CD4-positive, alpha-beta T cell (primary cell): ENCODE results near the gene LRRC25. TPM values are rescaled to one million over a fixed set of nuclear protein-coding genes. Genes with fewer than 3 reads are reported as not detected.
"Not testable (repeated sequence)": the region's sequence is repeated elsewhere in the genome, so short reads cannot be mapped to it uniquely, and the experiment has no call there.

Source experiments
- ATAC-seq: fragments of 200-7000 bp; cut with Tn5 transposase; one replicate; pipeline ENCODE4 v1.10.0; 2022; ENCODE audit warnings: mild to moderate bottlenecking; ENCODE audit not compliant: poor library complexity
- CTCF ChIA-PET: fragments of 350-600 bp; sonication (Branson Sonifier 250); formaldehyde crosslinking; loops from one replicate; lab custom pipeline; 2021; ENCODE audit warnings: antibody characterized with exemption, inconsistent platforms; lab: Charles Lee
- POLR2A ChIA-PET: fragments of 350-600 bp; sonication (Branson Sonifier 250); formaldehyde crosslinking; loops from one replicate; lab custom pipeline; 2021; ENCODE audit warnings: antibody characterized with exemption, inconsistent platforms; lab: Charles Lee
- DNase-seq, 14 experiments: peaks; one replicate each; pipeline ENCODE4 v3.0.0-alpha.2; 2013 to 2020; ENCODE audit warnings: mixed read lengths in 2 of 14
- H3K27ac ChIP-seq, 2 donors: one replicate each; pipeline versions ENCODE4 v1.5.1 to v1.7.0; 2013; ENCODE audit warnings: low read length in 2 of 2, low read depth in 1 of 2, mild to moderate bottlenecking in 1 of 2
- H3K27me3 ChIP-seq, 2 experiments: 1 replicate in 1 of 2; 2 replicates in 1 of 2; pipeline versions ENCODE4 v1.6.1 to v1.7.0; 2013; ENCODE audit warnings: low read length in 2 of 2, control low read depth in 1 of 2, mild to moderate bottlenecking in 1 of 2, moderate library complexity in 1 of 2; ENCODE audit not compliant: insufficient read depth in 2 of 2, control insufficient read depth in 1 of 2
- H3K36me3 ChIP-seq: one replicate; pipeline ENCODE4 v1.6.1; 2013; ENCODE audit warnings: low read length, control low read depth; ENCODE audit not compliant: insufficient read depth
- H3K4me1 ChIP-seq: one replicate; pipeline ENCODE4 v1.6.1; 2013; ENCODE audit warnings: low read length, control low read depth; ENCODE audit not compliant: insufficient read depth
- H3K4me3 ChIP-seq: one replicate; pipeline ENCODE4 v1.5.1; 2013; ENCODE audit warnings: mild to moderate bottlenecking, low read length, moderate library complexity
- H3K9me3 ChIP-seq, 2 experiments: 1 replicate in 1 of 2; 2 replicates in 1 of 2; pipeline versions ENCODE4 v1.6.1 to v1.7.0; 2013; ENCODE audit warnings: low read length in 2 of 2, mild to moderate bottlenecking in 2 of 2, control low read depth in 1 of 2, moderate library complexity in 1 of 2; ENCODE audit not compliant: control insufficient read depth in 1 of 2, insufficient read depth in 1 of 2
- H3K27ac Mint-ChIP-seq: one replicate; pipeline ENCODE4 v1.8.0; 2020; ENCODE audit warnings: mixed read lengths
- H3K27me3 Mint-ChIP-seq: one replicate; pipeline ENCODE4 v1.8.0; 2021; ENCODE audit warnings: mixed read lengths
- H3K36me3 Mint-ChIP-seq: one replicate; pipeline ENCODE4 v1.8.0; 2021; ENCODE audit warnings: low read depth, mixed read lengths
- H3K4me1 Mint-ChIP-seq: one replicate; pipeline ENCODE4 v1.8.0; 2021; ENCODE audit warnings: low read depth, mixed read lengths
- H3K4me3 Mint-ChIP-seq: one replicate; pipeline ENCODE4 v1.8.0; 2020; ENCODE audit warnings: mild to moderate bottlenecking, mixed read lengths
- H3K9me3 Mint-ChIP-seq: one replicate; pipeline ENCODE4 v1.8.0; 2020; ENCODE audit warnings: mixed read lengths
- intact Hi-C, 2 experiments: fragments of 100-400 bp; cut with DNase I in 1 of 2; cut with micrococcal nuclease in 1 of 2; formaldehyde crosslinking; loops; one replicate each; pipeline versions ENCODE4 v1.15.1 to v1.9.0; 2023 to 2025; cut with DNase I, micrococcal nuclease
- total RNA-seq, 174 experiments: library from RNA in 2 of 174; stranded (reverse) in 2 of 174; gene quantifications; one replicate each; pipeline ENCODE4 v1.2.3 and lab custom pipeline; 2021 to 2026
- TF ChIP-seq, protein P1 (sequence below): fragments of 200-600 bp; IDR thresholded peaks from one replicate; pipeline ENCODE4 v1.8.0; 2022; ENCODE audit warnings: antibody characterized with exemption, mild to moderate bottlenecking

The LRRC25 gene
- total RNA-seq, 2 experiments from 2014 or later, result 0.82 to 0.92 TPM

DNA sequence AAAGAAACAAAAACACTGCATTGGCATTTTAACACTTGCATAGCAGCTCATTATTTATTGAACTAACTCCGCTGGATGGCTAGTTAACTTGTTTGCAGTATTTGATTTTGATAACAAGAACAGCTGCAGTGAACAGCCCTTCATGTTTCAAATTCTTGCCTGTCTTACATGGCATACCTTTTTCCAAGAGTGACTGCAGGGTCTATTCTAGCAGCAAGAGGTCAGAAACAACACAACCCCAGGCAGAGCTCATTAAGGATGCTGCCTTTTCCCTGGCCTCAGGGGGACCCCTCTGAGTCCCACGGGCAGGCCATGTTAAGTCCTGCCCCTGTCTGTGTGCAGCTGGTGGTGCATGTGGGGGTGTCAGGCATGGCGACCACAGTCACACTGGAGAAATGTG is 40.4 kb downstream of the LRRC25 start:
- H3K9me3 ChIP-seq, result no peaks in the 10 kb centered on the region
- peaks cover 38% of the 10 kb centered on the region for H3K36me3 ChIP-seq
- no peak for DNase-seq
- POLR2A ChIA-PET, result no interaction called here
- H3K27ac ChIP-seq, result no peak overlapping the region
- TF ChIP-seq, protein P1, sequence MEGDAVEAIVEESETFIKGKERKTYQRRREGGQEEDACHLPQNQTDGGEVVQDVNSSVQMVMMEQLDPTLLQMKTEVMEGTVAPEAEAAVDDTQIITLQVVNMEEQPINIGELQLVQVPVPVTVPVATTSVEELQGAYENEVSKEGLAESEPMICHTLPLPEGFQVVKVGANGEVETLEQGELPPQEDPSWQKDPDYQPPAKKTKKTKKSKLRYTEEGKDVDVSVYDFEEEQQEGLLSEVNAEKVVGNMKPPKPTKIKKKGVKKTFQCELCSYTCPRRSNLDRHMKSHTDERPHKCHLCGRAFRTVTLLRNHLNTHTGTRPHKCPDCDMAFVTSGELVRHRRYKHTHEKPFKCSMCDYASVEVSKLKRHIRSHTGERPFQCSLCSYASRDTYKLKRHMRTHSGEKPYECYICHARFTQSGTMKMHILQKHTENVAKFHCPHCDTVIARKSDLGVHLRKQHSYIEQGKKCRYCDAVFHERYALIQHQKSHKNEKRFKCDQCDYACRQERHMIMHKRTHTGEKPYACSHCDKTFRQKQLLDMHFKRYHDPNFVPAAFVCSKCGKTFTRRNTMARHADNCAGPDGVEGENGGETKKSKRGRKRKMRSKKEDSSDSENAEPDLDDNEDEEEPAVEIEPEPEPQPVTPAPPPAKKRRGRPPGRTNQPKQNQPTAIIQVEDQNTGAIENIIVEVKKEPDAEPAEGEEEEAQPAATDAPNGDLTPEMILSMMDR, result no peak
- peaks cover 66% of the 10 kb centered on the region for H3K36me3 Mint-ChIP-seq
- H3K9me3 Mint-ChIP-seq, result no peaks in the 10 kb centered on the region
- no peaks in the 10 kb centered on the region for H3K27me3 ChIP-seq
- intact Hi-C loops, result no loop called here
- CTCF ChIA-PET, result interaction anchor here (0.8 kb wide), 1 partner anchor 31 kb away, joined by 3 read pairs; no protein-coding TSS in a partner anchor
- no peaks in the 10 kb centered on the region for H3K27me3 Mint-ChIP-seq
- no peaks in the 10 kb centered on the region for H3K4me1 ChIP-seq
- no peaks in the 10 kb centered on the region for H3K4me1 Mint-ChIP-seq
- ATAC-seq, result no peak
- H3K4me3 ChIP-seq, result no peak overlapping the region
- H3K27ac Mint-ChIP-seq, result no peak overlapping the region
- H3K4me3 Mint-ChIP-seq, result no peak overlapping the region

DNA sequence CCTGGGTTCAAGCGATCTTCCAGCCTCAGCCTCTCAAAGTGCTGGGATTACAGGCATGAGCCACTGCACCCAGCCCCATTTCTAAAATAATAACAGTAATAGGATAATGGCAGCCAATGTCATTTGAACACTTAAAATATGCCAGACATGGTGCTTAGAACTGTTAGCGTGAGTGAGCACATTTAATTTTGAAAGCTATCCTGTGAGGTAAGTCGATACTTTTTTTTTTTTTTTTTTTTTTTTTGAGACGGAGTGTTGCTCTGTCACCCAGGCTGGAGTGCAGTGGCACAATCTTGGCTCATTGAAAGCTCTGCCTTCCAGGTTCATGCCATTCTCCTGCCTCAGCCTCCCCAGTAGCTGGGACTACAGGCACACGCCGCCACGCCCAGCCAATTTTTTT is 42.7 kb downstream of the LRRC25 start:
- POLR2A ChIA-PET, ATAC-seq: not testable (repeated sequence)
- H3K36me3 ChIP-seq, result peaks cover 24% of the 10 kb centered on the region

DNA sequence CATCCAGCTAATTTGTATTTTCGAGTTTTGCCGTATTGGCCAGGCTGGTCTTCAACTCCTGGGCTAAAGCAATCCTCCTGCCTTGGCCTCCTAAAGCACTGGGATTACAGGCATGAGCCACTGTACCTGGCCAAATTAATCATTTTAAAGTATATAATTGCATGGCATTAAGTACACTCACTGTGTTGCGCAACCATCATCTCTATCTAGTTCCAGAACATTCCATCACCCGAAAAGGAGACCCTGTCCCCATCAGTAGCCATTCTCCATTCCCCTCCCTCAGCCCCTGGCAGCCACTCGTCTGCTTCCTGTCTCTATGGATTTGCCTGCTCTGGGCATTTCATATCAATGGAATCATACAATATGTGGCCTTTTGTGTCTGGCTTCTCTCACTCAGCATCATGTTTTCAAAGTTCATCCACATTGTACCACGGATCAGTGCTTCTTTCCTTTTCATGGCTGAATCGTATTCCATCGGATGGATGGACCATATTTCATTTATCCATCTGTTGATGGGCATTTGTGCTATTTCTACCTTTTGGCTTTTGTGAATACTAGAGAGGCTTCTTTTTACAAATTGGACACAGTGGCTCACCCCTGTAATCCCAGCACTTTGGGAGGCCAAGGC is 43.9 kb downstream of the LRRC25 start:
- ChIA-PET CTCF (no interaction called here), POLR2A (no interaction called here)
- Histone ChIP-seq H3K36me3 (peaks cover 22% of the 10 kb centered on the region), H3K4me1 (no peaks in the 10 kb centered on the region), H3K27ac (no peak overlapping the region), H3K27me3 (no peaks in the 10 kb centered on the region), H3K9me3 (no peaks in the 10 kb centered on the region), H3K4me3 (no peak overlapping the region)
- Mint-ChIP-seq H3K4me3 (no peak overlapping the region), H3K36me3 (peaks cover 59% of the 10 kb centered on the region), H3K27me3 (no peaks in the 10 kb centered on the region), H3K27ac (no peak overlapping the region), H3K4me1 (no peaks in the 10 kb centered on the region), H3K9me3 (no peaks in the 10 kb centered on the region)
- DNase-seq, result no peak
- TF ChIP-seq, protein P1, result no peak
- intact Hi-C loops, result no loop called here
- ATAC-seq, result no peak

More for the DNA sequence above, 42.7 kb downstream of the LRRC25 start:
- CTCF ChIA-PET, result interaction anchor here (0.6 kb wide), 2 partner anchors 38 to 146 kb away, joined by 3 read pairs; no protein-coding TSS in a partner anchor
- H3K9me3 Mint-ChIP-seq, intact Hi-C loops, H3K27ac ChIP-seq, H3K4me3 ChIP-seq, H3K27me3 Mint-ChIP-seq, H3K4me1 Mint-ChIP-seq, H3K9me3 ChIP-seq, H3K27ac Mint-ChIP-seq, H3K4me1 ChIP-seq, H3K27me3 ChIP-seq, DNase-seq, H3K4me3 Mint-ChIP-seq: not testable (repeated sequence)
- peaks cover 62% of the 10 kb centered on the region for H3K36me3 Mint-ChIP-seq

DNA sequence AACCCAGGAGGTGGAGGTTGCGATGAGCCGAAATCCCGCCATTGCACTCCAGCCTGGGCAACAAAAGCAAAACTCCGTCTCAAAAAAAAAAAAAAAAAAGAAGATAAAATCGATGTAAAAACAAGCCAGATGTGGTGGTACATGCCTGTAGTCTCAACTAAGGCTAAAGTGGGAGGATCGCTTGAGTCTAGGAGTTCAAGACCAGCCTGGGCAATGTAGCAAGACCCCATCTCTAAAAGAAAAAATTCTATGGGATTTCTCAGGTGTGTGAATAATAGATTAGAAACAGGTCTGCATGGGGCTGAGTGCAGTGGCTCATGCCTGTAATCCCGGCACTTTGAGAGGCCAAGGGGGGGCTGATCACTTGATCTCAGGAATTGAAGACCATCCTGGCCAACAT is 45.9 kb downstream of the LRRC25 start:
- no peak for ATAC-seq
- no peaks in the 10 kb centered on the region for H3K27me3 ChIP-seq
- intact Hi-C loops, result no loop called here
- CTCF ChIA-PET, result no interaction called here
- H3K9me3 Mint-ChIP-seq, result no peaks in the 10 kb centered on the region
- TF ChIP-seq, protein P1, result no peak
- H3K4me3 Mint-ChIP-seq, result no peak overlapping the region
- H3K27me3 Mint-ChIP-seq, result no peaks in the 10 kb centered on the region
- H3K27ac ChIP-seq, result no peak overlapping the region
- H3K36me3 ChIP-seq, result peaks cover 11% of the 10 kb centered on the region
- POLR2A ChIA-PET, result no interaction called here
- H3K4me1 Mint-ChIP-seq, result peaks cover under 1% of the 10 kb centered on the region
- peaks cover 52% of the 10 kb centered on the region for H3K36me3 Mint-ChIP-seq
- H3K4me3 ChIP-seq, result no peak overlapping the region
- no peaks in the 10 kb centered on the region for H3K9me3 ChIP-seq
- no peak for DNase-seq
- H3K27ac Mint-ChIP-seq, result no peak overlapping the region
- no peaks in the 10 kb centered on the region for H3K4me1 ChIP-seq
